H1 (cell line): Measurements from ENCODE around the gene TMEM221. TPM values are rescaled to one million over a fixed set of nuclear protein-coding genes. Genes with fewer than 3 reads are reported as not detected.

Source experiments
- EGR1 ChIP-seq: IDR thresholded peaks from 2 replicates; pipeline ENCODE4 v1.6.1; 2011; ENCODE audit warnings: low read depth, low read length, borderline replicate concordance
- KDM4A ChIP-seq: IDR thresholded peaks from one replicate; pipeline ENCODE4 v1.7.1; 2012; ENCODE audit warnings: low read depth, mild to moderate bottlenecking, moderate library complexity, low read length, inconsistent platforms; ENCODE audit not compliant: severe bottlenecking
- RFX5 ChIP-seq: IDR thresholded peaks from 2 replicates; pipeline ENCODE4 v1.6.1; 2011; ENCODE audit warnings: low read depth, low read length, improper control_type of control experiment, borderline replicate concordance
- SP1 ChIP-seq: IDR thresholded peaks from 2 replicates; pipeline ENCODE4 v1.6.1; 2011; ENCODE audit warnings: low read depth, low read length
- polyA plus RNA-seq, 7 experiments: library from polyadenylated mRNA; depleted of rRNA in 3 of 7; stranded (reverse) in 5 of 7; unstranded in 2 of 7; fragments of >200 nt in 5 of 7; fragments of 200-250 nt in 2 of 7; gene quantifications; 1 replicate in 5 of 7; 2 replicates in 1 of 7; 4 replicates in 1 of 7; pipeline versions ENCODE4 v1.2.1 to v1.2.3, GENCODE V29; 2011 to 2013; ENCODE audit warnings: missing spikeins in 2 of 7, mixed read lengths in 2 of 7
- total RNA-seq: library from RNA; stranded (reverse); fragmentation: NEBNext Ultra II Directional; extraction: Animal tissue kit (Norgen Biotek cat#: 25700); gene quantifications from 2 replicates; pipeline ENCODE4 v1.2.1, GENCODE V29; 2021

TMEM221 gene
- total and polyA plus RNA-seq, 2 of the 8 experiments (the other 6 are each of a cell fraction or from before 2014, with no cell fraction given) = 1.4 to 2.0 TPM

GRCh38 chr19:17411801-17412200 lies 36.7 kb downstream of the TMEM221 start (continued):
- TF ChIP-seq KDM4A (no peak), RFX5 (no peak), SP1 (no peak), EGR1 (no peak)
